ENCODE measurements around the gene SYT4. TPM values are rescaled to one million over a fixed set of nuclear protein-coding genes. Genes with fewer than 3 reads are reported as not detected.

SYT4 gene
- total RNA-seq, 1 experiment from 2014 or later, result not detected

DNA sequence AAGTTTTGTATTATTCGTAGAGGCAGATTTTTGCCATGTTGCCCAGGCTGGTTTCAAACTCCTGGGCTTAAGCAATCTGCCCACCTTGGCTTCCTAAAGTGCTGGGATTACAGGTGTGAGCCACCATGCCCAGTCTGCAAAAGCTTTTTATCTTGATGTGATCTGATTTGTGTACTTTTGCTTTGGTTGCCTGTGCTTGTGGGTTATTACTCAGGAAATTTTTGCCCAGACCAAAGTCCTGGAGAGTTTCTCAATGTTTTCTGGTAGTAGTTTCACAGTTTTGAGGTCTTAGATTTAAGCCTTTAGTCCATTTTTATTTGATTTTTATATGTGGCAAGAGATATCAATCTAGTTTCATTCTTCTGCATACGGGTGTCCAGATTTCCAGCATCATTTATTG, 42.4 kb downstream of the SYT4 start:
- H3K27me3 Mint-ChIP-seq (ENCODE audit: insufficient read depth, unreplicated experiment), result no peaks in the 10 kb centered on the region
- H3K4me1 Mint-ChIP-seq (ENCODE audit: insufficient read depth, unreplicated experiment), result peaks cover 21% of the 10 kb centered on the region
- no TSS peak for BruUV-seq (replicated peaks)
- DNase-seq (ENCODE audit: unreplicated experiment), result no peak
- ChIA-PET POLR2A (no interaction called here), CTCF (no interaction called here)
- no peaks in the 10 kb centered on the region for H3K36me3 Mint-ChIP-seq (ENCODE audit: insufficient read depth, unreplicated experiment)
- no peaks in the 10 kb centered on the region for H3K9me3 Mint-ChIP-seq (ENCODE audit: unreplicated experiment)
- intact Hi-C loops (cut with micrococcal nuclease), result no loop called here
- TF ChIP-seq, protein P1, sequence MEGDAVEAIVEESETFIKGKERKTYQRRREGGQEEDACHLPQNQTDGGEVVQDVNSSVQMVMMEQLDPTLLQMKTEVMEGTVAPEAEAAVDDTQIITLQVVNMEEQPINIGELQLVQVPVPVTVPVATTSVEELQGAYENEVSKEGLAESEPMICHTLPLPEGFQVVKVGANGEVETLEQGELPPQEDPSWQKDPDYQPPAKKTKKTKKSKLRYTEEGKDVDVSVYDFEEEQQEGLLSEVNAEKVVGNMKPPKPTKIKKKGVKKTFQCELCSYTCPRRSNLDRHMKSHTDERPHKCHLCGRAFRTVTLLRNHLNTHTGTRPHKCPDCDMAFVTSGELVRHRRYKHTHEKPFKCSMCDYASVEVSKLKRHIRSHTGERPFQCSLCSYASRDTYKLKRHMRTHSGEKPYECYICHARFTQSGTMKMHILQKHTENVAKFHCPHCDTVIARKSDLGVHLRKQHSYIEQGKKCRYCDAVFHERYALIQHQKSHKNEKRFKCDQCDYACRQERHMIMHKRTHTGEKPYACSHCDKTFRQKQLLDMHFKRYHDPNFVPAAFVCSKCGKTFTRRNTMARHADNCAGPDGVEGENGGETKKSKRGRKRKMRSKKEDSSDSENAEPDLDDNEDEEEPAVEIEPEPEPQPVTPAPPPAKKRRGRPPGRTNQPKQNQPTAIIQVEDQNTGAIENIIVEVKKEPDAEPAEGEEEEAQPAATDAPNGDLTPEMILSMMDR (IDR thresholded peaks at IDR 0.05; ENCODE audit: unreplicated experiment), result no peak
- H3K27ac Mint-ChIP-seq (ENCODE audit: low read depth, unreplicated experiment), result no peak overlapping the region
- no peak overlapping the region for H3K4me3 Mint-ChIP-seq (ENCODE audit: unreplicated experiment)

DNA sequence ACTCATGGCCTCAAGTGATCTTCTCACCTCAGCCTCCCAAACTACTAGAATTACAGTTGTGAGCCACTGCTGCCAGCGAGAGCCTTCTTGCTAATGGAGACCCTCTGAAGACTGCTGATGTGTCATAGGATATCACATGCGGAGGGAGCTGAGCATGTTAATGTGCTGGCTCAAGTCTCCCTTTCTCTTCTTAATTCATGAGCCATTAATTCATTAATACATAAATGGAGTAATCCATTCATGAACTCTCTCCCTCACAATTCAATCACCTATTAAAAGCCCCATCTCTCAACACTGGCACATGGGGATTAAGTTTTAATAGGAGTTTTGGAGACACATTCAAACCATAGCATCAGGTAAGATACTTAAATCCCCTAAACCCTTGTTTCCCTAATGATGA, 54.8 kb downstream of the SYT4 start:
- H3K4me1 Mint-ChIP-seq (ENCODE audit: insufficient read depth, unreplicated experiment), result no peaks in the 10 kb centered on the region
- no peaks in the 10 kb centered on the region for H3K36me3 Mint-ChIP-seq (ENCODE audit: insufficient read depth, unreplicated experiment)
- POLR2A ChIA-PET, result no interaction called here
- no peaks in the 10 kb centered on the region for H3K27me3 Mint-ChIP-seq (ENCODE audit: insufficient read depth, unreplicated experiment)
- intact Hi-C loops (cut with micrococcal nuclease), result no loop called here
- CTCF ChIA-PET, result no interaction called here
- TF ChIP-seq, protein P1 (IDR thresholded peaks at IDR 0.05; ENCODE audit: unreplicated experiment), result no peak
- H3K27ac Mint-ChIP-seq (ENCODE audit: low read depth, unreplicated experiment), result no peak overlapping the region
- H3K4me3 Mint-ChIP-seq (ENCODE audit: unreplicated experiment), result no peak overlapping the region
- DNase-seq (ENCODE audit: unreplicated experiment), result no peak
- no TSS peak for BruUV-seq (replicated peaks)
- H3K9me3 Mint-ChIP-seq (ENCODE audit: unreplicated experiment), result no peaks in the 10 kb centered on the region

DNA sequence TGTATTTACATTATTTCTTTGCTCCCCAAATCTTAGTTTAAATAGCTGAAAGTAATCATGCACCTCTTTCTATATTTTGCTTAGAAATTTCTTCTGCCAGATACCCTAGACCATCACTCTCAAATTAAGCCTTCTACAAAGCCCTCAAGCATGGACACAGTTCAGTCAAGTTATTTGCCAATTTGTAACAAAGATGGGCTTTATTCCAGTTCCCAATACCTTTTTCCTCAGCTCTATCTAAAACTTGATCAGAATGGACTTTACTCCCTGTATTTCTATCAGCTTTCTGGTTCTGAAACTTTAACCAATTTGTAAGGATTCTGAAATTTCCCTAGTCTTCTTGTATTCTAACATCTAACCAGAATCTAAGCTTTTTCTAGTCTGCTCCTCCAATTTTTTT, 56.6 kb downstream of the SYT4 start:
- no peak for DNase-seq (ENCODE audit: unreplicated experiment)
- intact Hi-C loops (cut with micrococcal nuclease), result no loop called here
- POLR2A ChIA-PET, result interaction anchor here (1.1 kb wide), 1 partner anchor 11 kb away, joined by 3 read pairs; no protein-coding TSS in a partner anchor
- Mint-ChIP-seq H3K27ac (ENCODE audit: low read depth, unreplicated experiment) (no peak overlapping the region), H3K36me3 (ENCODE audit: insufficient read depth, unreplicated experiment) (no peaks in the 10 kb centered on the region), H3K27me3 (ENCODE audit: insufficient read depth, unreplicated experiment) (no peaks in the 10 kb centered on the region), H3K4me1 (ENCODE audit: insufficient read depth, unreplicated experiment) (no peaks in the 10 kb centered on the region), H3K4me3 (ENCODE audit: unreplicated experiment) (no peak overlapping the region), H3K9me3 (ENCODE audit: unreplicated experiment) (no peaks in the 10 kb centered on the region)
- TF ChIP-seq, protein P1 (IDR thresholded peaks at IDR 0.05; ENCODE audit: unreplicated experiment), result no peak
- CTCF ChIA-PET, result interaction anchor here (0.6 kb wide), 1 partner anchor 272 kb away, joined by 3 read pairs; no protein-coding TSS in a partner anchor
- no TSS peak for BruUV-seq (replicated peaks)

Other genes starting within 250 kb of the SYT4 start
- gene RIT2, start 161.8 kb downstream of the SYT4 start, total RNA-seq (2022), result not detected in 2 replicates

Measured in MCF 10A (cell line).